Stimulated activated CD8-positive, alpha-beta memory T cell treated with anti-CD3 and anti-CD28 coated beads, Interleukin-2, amount 100 ng/mL, for 1 hour (primary cell): Measurements from ENCODE around the gene RPP40.
"Not testable (repeated sequence)": the region's sequence is repeated elsewhere in the genome, so short reads cannot be mapped to it uniquely, and the experiment has no call there.

Experiments
- DNase-seq, 2 donors: peaks; one replicate each; pipeline ENCODE4 v3.0.0-alpha.2; 2020; ENCODE audit warnings: low read depth in 2 of 2

The RPP40 gene

GRCh38 chr6:5014072-5014561, 10.3 kb upstream of the RPP40 start:
- no peak for DNase-seq

DNA sequence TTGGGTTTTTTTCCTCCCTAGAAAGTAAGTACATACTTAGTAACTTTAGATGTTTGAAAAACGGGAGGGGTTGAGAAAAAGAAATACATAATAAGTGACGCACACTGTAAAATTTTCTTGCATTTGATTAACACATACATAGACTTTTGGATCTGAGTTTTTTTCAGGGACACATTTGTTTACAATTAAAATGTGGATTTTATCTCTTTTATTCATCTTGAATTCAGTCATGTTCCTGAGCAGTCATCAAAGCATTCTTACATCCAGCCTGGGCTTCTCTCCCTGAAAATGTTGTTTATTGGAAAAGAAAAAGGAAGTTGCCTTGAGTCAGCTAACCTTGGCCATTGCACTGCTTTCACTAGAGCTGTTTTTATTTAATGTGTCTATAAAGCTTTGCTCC, 8.7 kb upstream of the RPP40 start:
- no peak for DNase-seq

- DNase-seq: no peak
Observed at GRCh38 chr6:5011346-5011745, 7.5 kb upstream of the RPP40 start.

GRCh38 chr6:5007531-5007930, 3.7 kb upstream of the RPP40 start:
- DNase-seq: no peak

DNA sequence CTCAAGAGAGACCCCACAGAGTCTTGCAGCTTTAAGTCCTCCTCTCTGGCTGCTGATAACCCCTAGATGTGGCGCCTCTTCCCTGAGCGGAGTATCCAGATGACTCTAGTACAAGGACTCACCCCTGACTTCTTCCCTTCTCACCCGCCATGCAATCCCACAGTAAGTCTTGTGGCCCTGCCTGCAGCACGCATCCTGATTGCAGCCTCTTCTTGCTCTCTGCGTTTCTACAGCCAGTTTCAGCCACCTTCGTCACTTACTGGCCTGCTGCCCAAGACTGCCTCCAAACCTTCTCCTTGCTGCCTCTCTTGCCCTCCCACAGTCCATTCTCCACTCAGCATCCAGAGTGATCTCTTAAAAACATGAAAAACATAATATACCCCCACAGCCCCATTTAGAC, 2.4 kb upstream of the RPP40 start:
- no peak for DNase-seq

GRCh38 chr6:5005038-5005433, 1.2 kb upstream of the RPP40 start:
- not testable (repeated sequence) for DNase-seq

GRCh38 chr6:5004373-5005037, 668 bp upstream of the RPP40 start:
- no peak for DNase-seq

- DNase-seq: no peak
Observed at GRCh38 chr6:4999586-4999985, 4.3 kb downstream of the RPP40 start.

DNA sequence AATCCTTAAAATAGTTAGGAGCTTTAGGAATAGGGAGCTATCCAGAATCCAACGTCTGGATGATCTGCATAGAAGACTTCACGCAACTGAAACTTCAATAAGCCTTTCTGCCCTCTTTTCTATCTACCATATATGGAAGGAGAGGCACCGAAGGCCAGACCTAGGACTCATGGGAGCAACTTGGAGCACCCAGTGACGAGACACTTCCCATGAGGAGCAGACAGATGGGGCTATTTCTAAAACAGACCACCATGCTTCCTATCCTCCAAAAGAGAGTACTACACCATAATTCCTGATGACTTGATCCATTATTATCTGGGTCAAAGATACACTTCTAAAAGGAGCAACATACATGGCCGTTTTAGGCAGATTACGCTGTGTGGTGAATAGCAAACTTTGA, 6.0 kb downstream of the RPP40 start:
- DNase-seq: no peak

DNA sequence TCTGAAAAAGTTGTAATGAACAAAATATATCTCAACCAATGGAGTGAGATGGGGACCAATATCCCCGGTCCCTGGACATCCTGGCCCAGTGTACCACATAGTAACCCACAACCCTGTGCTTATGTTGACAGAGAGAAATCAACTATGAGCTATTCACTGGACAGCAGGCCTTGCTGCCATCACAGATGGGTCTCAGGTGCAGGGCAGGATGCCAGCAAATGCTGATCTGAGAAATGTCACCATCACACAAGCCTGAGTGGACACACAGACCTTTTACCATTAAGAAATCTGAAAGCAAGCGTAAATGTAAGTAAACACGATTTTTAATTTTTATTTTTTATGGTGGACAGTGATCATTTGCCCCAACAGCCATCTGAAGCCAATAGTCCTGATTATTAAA, 9.1 kb downstream of the RPP40 start:
- no peak for DNase-seq

DNA sequence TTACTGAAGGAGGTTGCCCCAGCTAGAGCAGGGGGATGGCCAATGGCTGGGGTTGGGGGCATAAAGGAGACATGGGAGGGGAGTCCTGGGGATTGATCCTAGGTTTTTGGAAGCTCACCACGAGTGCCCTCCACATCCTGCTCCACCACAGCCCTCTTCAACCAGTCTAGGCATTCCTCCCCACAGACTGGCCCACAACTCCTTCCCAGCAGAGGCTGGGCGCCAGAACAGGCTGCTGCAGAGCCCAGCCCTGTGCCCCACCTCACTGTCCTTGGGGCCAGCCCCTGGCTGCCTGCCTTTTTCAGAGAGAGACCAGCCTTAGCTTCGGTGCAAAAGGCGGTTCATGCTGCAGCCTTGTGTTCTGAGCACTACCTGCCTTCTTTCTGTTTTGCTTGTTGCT, 16.4 kb downstream of the RPP40 start:
- DNase-seq: no peak

GRCh38 chr6:4986999-4987398, 16.8 kb downstream of the RPP40 start:
- no peak for DNase-seq

DNA sequence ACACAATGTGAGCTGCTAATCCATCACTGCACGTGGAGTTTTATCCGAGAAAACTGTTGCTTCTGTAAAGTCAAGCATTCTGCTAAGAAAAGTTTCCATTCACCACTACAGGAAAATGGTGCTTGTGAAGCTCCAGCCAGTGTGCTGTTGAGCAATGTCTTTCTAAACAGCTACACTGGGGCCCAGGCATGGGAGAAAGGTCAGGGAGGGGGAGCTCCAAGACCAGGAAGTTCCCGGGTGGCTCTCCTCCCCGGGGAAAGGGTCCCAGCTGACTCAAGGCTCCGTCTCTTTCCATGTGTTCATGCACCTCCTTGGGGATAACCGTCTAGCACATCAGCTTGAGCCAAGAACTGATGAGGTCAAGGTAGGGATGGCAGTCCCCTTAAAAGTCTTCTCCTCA, 20.5 kb downstream of the RPP40 start:
- no peak for DNase-seq

- DNase-seq: no peak
Observed at GRCh38 chr6:4981761-4982160, 22.1 kb downstream of the RPP40 start.

GRCh38 chr6:4979426-4979825, 24.4 kb downstream of the RPP40 start:
- no peak for DNase-seq

- no peak for DNase-seq
Observed at GRCh38 chr6:4977468-4977867, 26.4 kb downstream of the RPP40 start.

GRCh38 chr6:4975506-4975905, 28.3 kb downstream of the RPP40 start:
- DNase-seq: no peak

GRCh38 chr6:4974962-4975361, 28.9 kb downstream of the RPP40 start:
- no peak for DNase-seq

- no peak for DNase-seq
Observed at GRCh38 chr6:4973982-4974745, 29.7 kb downstream of the RPP40 start.

DNA sequence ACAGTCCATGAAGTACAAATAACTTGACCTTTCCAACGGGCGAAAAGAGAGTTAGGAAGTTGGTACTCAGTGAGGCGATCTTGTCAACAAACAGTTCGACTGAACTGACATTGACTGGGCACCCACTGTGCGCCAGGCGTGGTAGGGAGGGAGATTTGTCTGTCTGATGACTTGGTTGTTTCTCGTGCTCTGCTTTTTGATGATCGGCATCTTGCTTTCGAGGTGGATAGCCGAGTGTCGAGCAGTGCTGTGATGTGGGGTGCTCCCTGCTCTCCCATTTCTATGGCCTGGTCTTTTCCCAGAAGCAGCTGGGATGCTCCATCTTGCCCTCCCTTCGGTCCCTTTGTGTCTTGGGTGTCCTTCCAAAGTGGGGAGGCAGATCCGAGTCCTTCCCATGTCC, 30.4 kb downstream of the RPP40 start:
- no peak for DNase-seq

DNA sequence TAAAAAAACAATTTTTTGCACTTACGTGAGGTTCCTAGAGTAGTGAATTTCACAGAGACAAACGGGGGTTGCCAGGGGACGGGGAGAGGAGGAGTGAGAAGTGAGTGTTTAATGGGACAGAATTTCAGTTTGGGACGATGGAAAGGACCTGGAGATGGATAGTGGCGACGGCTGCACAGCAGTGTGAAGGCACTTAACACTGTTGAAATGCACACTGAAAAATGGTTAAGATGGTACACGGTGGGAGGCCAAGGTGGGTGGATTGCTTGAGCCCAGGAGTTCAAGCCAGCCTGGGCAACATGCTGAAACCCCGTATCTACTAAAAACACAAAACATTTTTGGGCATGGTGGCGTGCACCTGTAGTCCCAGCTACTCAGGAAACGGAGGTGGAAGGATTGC, 31.4 kb downstream of the RPP40 start:
- no peak for DNase-seq

GRCh38 chr6:4971851-4972250, 32.0 kb downstream of the RPP40 start:
- DNase-seq: no peak

DNA sequence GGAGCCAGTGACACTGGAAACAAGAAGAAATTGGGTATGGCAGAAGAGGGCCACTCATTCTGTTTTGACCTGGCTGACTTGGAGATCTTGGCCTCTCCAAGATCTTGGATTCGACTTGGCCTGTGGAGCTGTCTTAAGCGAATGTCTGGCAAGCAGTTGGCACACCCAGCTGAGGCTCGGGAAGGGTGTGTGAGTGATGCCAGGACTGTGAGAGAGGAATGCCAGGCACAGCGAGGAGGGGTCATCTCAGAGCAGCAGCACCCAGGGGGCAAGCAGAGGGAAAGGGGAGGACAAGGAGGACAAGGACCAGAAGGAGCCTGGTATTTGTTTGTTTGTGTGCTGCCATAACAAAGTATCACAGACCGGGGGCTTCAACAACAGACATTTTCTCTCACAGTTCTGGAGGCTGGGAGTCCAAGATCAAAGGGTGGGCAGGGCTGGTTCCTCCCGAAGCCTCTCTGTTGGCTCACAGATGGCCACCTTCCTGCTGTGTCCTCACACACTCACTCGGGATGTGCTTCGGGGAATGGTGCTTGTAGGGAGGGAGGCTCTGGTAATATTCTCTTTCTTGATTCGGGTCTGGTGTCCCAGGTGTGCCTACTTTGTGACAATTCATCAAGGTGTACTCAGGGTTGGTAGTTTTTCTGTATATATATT, 33.0 kb downstream of the RPP40 start:
- DNase-seq: no peak
